NCI-H146 (cell line): ENCODE data around the gene USP28.
"Not testable (repeated sequence)": the region's sequence is repeated elsewhere in the genome, so short reads cannot be mapped to it uniquely, and the experiment has no call there.

ENCODE experiments used
- DNase-seq: peaks from one replicate; lab custom pipeline; 2025; lab: John Stamatoyannopoulos, UW

USP28 gene

DNA sequence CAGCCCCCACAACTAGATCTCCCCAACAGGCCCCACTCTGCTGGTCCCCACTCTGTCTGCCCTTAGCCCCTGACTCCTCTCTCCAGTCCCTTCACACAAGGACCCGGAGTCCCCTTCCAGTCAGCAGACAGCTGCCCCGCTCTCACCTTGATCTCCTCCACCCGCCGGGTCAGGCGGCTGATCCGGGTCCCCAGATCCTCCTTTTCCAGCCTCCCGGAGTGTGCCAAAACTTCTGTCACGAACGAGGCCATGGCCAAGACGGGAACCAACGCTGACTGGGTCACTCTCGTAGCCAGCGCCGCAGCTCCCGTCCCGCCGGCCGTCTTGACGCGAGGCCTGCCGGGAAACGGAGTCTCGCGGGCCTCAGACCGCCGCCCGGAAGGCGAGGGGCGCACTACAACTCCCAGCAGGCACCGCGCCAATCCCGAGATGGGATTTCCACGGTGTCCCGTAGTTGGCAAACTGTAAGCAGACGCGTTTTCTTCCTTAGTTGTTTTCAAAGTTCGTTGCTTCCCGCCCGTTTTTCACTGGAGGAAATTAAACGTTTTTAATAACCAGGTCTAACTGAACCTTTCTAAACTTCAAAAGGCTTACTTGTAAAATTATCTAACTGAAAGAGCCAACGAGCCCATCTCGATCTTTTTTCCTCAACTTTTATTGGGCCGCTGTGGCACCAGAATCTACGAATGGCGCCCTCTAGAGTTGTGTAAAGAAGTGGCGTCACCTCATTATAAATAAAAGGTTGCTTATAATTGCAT, 101.8 kb downstream of the USP28 start, which contains the start of gene ZW10:
TSS of gene ZW10 (minus strand) at position 277 of the 758 bp plus-strand sequence. CDS start at position 251, 26 bp downstream.
- DNase-seq = peak; percentile 93

- DNase-seq = peak; percentile 55
Observed at GRCh38 chr11:113773092-113773415, 102.3 kb downstream of the USP28 start.

GRCh38 chr11:113771964-113772363, 103.4 kb downstream of the USP28 start:
- no peak for DNase-seq

GRCh38 chr11:113764527-113765219, 110.7 kb downstream of the USP28 start:
- no peak for DNase-seq

GRCh38 chr11:113763040-113763439, 112.3 kb downstream of the USP28 start:
- DNase-seq = not testable (repeated sequence)

DNA sequence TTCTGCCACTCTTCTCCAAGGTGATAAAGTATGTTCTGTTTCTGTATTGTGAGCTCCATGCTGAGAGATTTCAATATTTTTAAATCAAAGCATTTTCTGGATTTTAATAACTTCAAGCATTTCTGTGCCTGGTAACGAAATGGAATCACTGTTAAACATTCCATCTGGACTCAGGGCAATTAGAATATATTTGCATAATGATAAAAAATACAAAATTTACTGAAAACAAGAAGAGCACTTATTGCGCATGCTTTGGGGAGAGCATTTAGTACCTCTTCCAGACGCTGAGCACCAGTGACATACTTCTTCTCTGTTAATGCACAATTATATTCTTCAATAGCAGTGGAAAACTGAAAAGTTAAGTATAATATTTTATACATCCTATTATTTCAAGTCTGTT, 115.1 kb downstream of the USP28 start:
- no peak for DNase-seq

- no peak for DNase-seq
Observed at GRCh38 chr11:113752932-113753331, 122.4 kb downstream of the USP28 start.
